LNCaP clone FGC (cell line): ENCODE results near the gene AXL.
"Not testable (repeated sequence)": the region's sequence is repeated elsewhere in the genome, so short reads cannot be mapped to it uniquely, and the experiment has no call there.

Experiments
- DNase-seq: peaks from one replicate; pipeline ENCODE4 v3.0.0-alpha.2; 2011; ENCODE audit warnings: low read depth
- H3K4me3 ChIP-seq: 2 replicates; pipeline ENCODE4 v1.5.1; 2011; ENCODE audit warnings: mild to moderate bottlenecking, low read depth, low read length, control low read depth
- CTCF ChIP-seq: IDR thresholded peaks from 2 replicates; pipeline ENCODE4 v1.5.1; 2012; ENCODE audit warnings: mild to moderate bottlenecking; ENCODE audit not compliant: control insufficient read depth, insufficient read depth; ENCODE audit errors: extremely low read depth

The AXL gene

GRCh38 chr19:41223431-41224234, 4.6 kb downstream of the AXL start:
- DNase-seq, result no peak
- no peak overlapping the region for H3K4me3 ChIP-seq
- no peak for TF ChIP-seq CTCF

GRCh38 chr19:41224632-41225031, 5.6 kb downstream of the AXL start:
- no peak overlapping the region for H3K4me3 ChIP-seq
- TF ChIP-seq CTCF, result no peak
- DNase-seq, result no peak

DNA sequence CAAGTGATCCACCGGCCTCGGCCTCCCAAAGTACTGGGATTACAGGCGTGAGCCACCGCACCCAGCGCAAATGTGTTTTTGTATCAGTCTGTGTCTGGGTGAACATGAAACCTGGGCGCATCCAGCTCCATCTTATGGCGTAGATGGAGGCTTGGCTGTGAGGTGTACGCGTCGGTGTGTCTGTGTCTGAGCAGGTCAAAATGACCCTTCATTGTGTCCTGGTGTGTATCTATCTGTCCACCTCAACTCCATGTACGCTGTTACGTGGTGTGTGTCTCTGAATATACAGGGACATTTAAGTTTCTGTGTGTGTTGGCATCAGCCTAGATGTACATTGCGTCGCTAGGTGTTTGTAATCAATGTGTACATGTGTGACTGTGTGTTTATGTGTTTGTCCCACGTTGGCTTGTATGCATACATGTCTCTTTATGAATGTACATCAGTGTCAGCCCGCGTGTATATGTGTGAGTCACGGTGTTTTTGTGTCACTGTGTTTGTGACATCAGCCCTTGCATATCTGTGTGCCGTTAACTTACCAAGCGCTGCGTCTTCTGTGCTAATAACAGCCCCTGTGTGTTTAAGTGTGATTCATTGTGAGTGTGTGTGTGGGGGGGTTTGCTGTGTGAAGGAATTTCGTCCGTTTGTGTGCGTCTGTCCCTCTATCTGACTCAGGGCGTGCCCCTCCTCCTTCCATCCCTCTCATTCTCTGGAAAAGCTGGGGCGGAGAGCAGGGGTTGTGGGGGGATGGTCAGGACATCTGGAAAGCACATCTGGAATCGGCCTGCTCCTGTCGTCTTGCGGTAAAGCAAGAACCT, 6.4 kb downstream of the AXL start:
- DNase-seq, result no peak
- TF ChIP-seq CTCF, result no peak

GRCh38 chr19:41226053-41226873, 7.2 kb downstream of the AXL start:
- DNase-seq, result no peak
- no peak for TF ChIP-seq CTCF
- H3K4me3 ChIP-seq, result no peak overlapping the region

More for the DNA sequence above, 6.4 kb downstream of the AXL start:
- no peak overlapping the region for H3K4me3 ChIP-seq

DNA sequence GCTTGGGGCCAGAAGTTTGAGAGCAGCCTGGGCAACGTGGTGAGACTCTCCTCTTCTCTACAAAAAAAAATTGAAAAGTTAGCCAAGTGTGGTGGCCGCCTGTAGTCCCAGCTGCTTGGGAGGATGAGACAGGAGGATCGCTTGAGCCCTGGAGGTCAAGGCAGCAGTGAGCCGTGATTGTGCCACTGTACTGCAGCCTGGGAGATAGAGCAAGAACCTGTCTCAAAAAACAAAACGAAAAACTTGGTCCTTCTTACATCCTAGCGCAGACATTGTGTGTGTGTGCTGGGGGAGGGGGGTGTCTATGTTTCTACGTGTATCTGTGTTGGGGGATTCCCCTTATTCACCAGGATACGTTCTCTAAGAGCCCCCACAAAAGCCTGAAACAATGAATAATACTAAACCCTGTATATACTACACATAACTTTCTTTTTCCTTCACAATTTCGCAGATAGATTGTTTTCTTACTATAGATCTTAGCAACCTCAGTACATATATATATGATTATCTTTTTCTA, 7.9 kb downstream of the AXL start:
- no peak for TF ChIP-seq CTCF
- no peak for DNase-seq
- H3K4me3 ChIP-seq, result no peak overlapping the region

DNA sequence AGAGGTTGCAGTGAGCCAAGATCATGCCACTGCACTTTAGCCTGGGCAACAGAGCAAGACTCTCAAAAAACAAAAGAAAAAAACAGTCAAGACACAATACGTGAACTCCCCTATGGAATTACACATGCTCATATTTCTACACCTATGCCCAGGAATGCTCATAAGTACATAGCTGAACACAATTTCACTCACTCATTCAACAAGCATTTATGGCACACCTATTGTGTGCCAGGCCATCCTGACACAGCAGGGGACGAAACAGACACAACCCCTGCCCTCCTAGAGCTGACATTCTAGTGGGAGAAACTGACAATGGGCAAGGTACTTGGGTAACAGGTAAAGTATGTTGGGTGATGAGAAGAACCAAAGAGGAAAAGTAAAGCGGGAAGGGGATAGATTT, 9.5 kb downstream of the AXL start:
- DNase-seq, result no peak
- no peak overlapping the region for H3K4me3 ChIP-seq
- no peak for TF ChIP-seq CTCF

GRCh38 chr19:41229338-41229737, 10.3 kb downstream of the AXL start:
- not testable (repeated sequence) for DNase-seq, H3K4me3 ChIP-seq
